HUES64 (cell line): Measurements from ENCODE around the gene ODC1.

Source experiments
- H3K27ac ChIP-seq: 2 replicates; pipeline ENCODE4 v1.7.0; 2013; ENCODE audit warnings: low read depth, low read length, inconsistent platforms
- H3K27me3 ChIP-seq: 2 replicates; pipeline ENCODE4 v1.6.1; 2013; ENCODE audit warnings: mild to moderate bottlenecking, low read length; ENCODE audit not compliant: insufficient read depth
- H3K36me3 ChIP-seq: 2 replicates; pipeline ENCODE4 v1.6.1; 2013; ENCODE audit warnings: mild to moderate bottlenecking, low read length; ENCODE audit not compliant: insufficient read depth
- H3K4me1 ChIP-seq: 2 replicates; pipeline ENCODE4 v1.6.1; 2013; ENCODE audit warnings: mild to moderate bottlenecking, low read length, moderate library complexity; ENCODE audit not compliant: insufficient read depth
- H3K4me3 ChIP-seq: 2 replicates; pipeline ENCODE4 v1.5.1; 2013; ENCODE audit warnings: mild to moderate bottlenecking, low read length, moderate library complexity
- H3K9ac ChIP-seq: 2 replicates; pipeline ENCODE4 v1.6.1; 2013; ENCODE audit warnings: mild to moderate bottlenecking, low read depth, low read length
- H3K9me3 ChIP-seq: 2 replicates; pipeline ENCODE4 v1.6.1; 2013; ENCODE audit warnings: low read depth, low read length; ENCODE audit not compliant: insufficient read depth
- WGBS: fragments of 150-250, 120-280 bp; methylation state at CpG from one replicate; pipeline ENCODE4 v1.1.7; 2013; ENCODE audit warnings: missing lambda C conversion rate; 5-methylcytosine and 5-hydroxymethylcytosine counted together

ODC1 gene

DNA sequence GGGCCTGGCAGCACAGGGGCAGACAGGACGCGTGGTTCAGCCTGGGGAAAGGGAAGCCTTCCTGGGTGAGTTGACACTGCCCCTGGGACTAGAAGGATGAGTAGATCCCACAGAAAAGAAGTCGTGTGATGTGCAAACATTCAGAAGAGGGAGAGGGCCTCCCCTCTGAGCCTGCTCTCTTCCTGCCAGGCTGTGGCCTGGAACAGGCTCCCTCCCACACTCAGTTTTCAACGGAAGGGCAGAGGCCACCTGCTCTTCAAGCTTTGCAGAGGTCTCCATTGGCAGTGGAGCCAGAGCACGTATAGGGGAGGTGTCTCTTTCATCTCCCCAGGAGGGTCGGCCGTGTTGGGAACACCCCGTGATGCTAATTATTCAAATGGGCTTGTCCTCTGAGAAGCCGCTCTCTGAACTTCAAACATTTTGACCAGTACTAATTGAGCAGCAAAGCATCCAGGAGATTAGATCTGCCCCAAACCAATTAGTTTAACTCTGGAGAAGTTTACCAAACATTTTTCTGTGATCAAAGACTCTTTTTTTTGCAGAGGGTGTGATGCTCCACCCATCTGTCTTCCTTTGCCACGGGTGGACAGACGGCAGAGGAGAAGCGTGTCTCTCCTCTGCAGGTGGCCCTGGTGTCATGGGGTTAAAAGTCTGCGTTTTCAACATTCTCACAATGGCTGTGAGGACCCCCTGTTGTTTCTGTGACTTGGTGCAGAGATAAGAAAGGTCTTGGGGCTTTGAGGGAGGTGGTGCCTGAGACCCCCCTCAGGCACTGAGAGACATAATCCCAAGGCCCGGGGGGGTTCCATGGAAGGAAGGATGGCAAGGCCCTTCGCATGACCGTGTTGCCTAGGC, 29.5 kb upstream of the ODC1 start:
- no peaks in the 10 kb centered on the region for H3K9me3 ChIP-seq
- no peak overlapping the region for H3K9ac ChIP-seq
- H3K27me3 ChIP-seq = no peaks in the 10 kb centered on the region
- no peaks in the 10 kb centered on the region for H3K36me3 ChIP-seq
- peaks cover 4% of the 10 kb centered on the region; the same call in 1 of the 2 replicates for H3K4me1 ChIP-seq
- no peak overlapping the region for H3K27ac ChIP-seq
- no peak overlapping the region for H3K4me3 ChIP-seq
- WGBS = 13% methylated on average over 16 of the region's 16 CpGs

DNA sequence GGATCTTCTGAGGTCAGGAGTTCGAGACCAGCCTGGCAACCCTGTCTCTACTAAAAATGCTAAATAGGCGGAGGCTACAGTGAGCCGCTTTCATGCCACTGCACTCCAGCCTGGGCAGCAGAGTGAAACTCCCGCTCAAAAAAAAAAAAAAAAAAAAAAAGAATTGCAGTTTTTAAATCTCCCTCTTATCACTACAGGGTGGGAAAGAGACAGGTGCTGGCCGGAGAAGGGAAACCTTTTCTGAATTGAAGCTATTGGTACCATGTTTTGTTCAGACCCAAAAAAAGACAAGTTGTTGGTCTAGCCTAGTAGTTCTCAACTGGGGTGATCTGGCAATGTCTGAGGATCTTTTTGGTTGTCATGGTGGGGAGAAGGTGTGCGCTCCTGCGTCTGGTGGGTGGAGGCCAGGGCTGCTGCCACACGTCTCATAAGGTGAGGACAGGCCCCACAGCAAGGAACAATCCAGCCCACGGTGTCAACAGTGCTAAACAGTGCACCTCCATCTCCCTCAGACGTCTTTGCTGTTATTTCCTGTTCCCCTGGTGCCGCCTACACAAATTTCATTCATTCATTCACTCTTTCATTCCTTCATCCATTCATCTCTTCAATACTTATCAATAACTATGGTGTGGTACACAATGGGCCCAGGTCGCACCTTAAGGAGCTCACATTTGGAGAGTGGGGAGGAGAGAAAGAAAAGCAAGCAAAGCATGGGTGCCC, 28.8 kb upstream of the ODC1 start:
- Histone ChIP-seq H3K4me3 (no peak overlapping the region), H3K9ac (no peak overlapping the region)

DNA sequence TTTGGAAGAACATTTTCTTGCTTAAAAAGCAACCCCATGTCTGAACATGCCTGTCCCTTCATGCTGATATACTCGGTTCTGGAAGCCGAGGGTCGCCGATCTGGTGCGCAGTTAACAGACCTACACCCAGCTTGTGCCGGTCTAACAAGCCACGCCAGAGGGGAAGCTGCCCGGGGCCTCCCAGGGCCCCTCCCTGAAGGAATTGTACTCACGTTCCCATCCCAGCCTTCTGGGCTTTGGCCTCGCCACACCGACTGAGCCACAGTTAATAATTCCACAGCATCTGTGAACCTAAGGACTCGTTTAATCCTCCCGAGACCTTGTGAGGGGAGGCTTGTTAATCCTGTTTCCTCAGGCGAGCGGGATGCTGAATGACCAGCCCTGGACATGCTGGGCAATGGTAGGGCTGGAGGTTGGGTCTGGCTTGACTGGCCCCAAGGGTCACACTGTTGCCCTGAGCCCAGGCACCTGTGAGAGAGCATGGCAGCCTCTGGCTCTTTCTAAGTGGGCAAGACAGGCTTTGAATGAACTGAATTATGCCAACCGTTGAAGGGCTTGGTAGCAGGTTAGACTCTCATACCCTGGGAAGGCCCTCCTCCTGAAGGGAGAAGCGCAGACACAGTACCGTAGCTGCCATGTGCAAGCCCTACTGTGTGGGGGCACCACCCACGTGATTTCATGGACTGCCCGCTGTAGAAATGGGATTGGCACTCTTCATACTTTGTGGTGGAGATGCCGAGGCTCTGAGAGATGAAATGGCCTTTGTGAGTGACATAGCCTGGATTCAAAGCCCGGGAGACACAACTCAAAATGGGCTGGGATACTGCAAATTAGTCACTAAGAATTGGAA, 27.9 kb upstream of the ODC1 start:
- WGBS = 91% methylated on average over 22 of the region's 22 CpGs
- Histone ChIP-seq H3K9me3 (no peaks in the 10 kb centered on the region), H3K36me3 (no peaks in the 10 kb centered on the region), H3K4me1 (peaks cover 4% of the 10 kb centered on the region; the same call in 1 of the 2 replicates), H3K9ac (no peak overlapping the region), H3K27ac (no peak overlapping the region), H3K27me3 (no peaks in the 10 kb centered on the region), H3K4me3 (no peak overlapping the region)

More for the DNA sequence above, 28.8 kb upstream of the ODC1 start:
- Histone ChIP-seq H3K4me1 (peaks cover 4% of the 10 kb centered on the region; the same call in 1 of the 2 replicates), H3K27me3 (no peaks in the 10 kb centered on the region), H3K36me3 (no peaks in the 10 kb centered on the region), H3K9me3 (no peaks in the 10 kb centered on the region), H3K27ac (no peak overlapping the region)
- WGBS = 85% methylated on average over 11 of the region's 12 CpGs

DNA sequence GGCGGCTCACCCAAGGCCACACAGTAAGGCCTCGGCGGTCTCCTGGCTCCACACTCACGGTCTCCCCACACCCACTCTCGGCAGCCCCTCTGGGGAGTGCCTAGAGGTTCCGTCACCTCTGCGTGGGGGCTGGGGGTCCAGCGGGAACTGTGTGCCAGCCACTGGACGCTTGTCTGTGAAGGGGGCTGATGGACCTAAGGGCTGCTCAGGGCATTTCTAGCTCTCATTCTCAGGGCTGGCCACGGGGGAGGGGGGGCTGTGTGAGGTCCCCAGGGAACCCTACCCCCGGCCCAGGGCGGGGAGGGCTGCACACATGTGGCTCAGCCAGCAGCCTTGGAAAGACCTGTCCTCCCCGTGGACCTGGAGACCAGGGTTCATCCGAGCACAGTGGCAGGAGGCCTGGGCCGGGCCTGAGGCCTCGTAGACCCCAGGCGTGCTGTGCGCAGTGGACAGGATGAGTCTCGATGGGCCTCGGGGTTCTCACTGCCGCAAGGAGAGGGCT, 27.1 kb upstream of the ODC1 start:
- no peaks in the 10 kb centered on the region for H3K9me3 ChIP-seq
- no peaks in the 10 kb centered on the region for H3K27me3 ChIP-seq
- H3K4me3 ChIP-seq = no peak overlapping the region
- peaks cover 4% of the 10 kb centered on the region; the same call in 1 of the 2 replicates for H3K4me1 ChIP-seq
- no peaks in the 10 kb centered on the region for H3K36me3 ChIP-seq
- no peak overlapping the region for H3K27ac ChIP-seq
- 94% methylated on average over 21 of the region's 21 CpGs for WGBS
- H3K9ac ChIP-seq = no peak overlapping the region

DNA sequence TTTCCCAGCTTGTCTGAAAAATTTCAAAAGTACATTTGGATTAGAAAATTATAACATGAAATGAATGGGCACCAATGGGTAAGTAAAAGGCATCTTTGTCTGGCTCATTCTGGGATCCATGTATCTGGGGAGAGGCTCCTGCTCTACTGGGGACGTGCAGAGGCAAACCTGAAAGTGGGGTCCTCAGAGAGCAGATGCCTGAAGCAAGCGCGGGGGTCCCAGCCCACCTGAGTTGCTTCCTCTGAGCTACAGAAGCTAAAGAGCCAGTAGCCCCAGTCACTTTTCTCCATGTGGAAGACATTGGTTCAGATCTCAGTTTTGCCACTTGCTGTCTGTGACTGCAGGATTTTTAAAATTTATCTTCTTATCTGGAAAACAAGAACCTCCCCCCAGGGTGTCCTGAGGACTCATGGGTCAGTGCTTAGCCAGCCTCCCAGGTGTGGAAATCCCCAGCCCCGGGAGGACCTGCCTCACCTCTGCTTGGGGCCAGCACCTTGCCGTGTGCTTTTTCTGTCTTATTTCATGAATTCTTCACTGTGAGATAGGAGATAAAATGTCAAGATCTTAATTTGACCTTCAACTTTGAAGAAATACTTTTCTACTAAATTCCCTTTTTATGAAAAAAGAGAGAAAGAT, 25.1 kb upstream of the ODC1 start:
- WGBS = 87% methylated on average over 5 of the region's 5 CpGs

DNA sequence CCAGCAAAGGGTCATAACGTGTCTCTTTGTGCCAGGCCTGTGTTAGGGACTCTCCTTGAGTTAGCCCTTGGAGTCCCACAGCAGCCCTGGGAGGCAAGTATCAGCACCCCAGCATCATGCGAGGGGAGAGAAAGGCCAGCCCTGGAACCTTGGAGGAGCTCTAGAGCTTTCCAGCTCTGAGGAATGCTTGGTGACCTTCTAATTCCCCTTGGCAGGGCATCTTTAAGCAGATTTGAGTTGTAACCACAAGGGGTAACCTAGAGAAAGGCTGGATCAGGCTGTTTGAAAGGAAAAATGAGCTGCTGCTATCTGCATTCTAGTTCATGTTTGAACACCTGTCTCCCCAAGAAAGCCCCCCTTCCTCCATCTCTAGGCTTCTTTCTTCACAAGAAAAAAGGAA, 23.8 kb upstream of the ODC1 start:
- H3K27me3 ChIP-seq = no peaks in the 10 kb centered on the region
- no peak overlapping the region for H3K27ac ChIP-seq
- 92% methylated on average over 2 of the region's 2 CpGs for WGBS
- no peaks in the 10 kb centered on the region for H3K9me3 ChIP-seq
- no peaks in the 10 kb centered on the region for H3K4me1 ChIP-seq
- H3K36me3 ChIP-seq = no peaks in the 10 kb centered on the region
- H3K9ac ChIP-seq = no peak overlapping the region
- no peak overlapping the region for H3K4me3 ChIP-seq

More for the DNA sequence above, 25.1 kb upstream of the ODC1 start:
- H3K27ac ChIP-seq = no peak overlapping the region
- H3K9me3 ChIP-seq = no peaks in the 10 kb centered on the region
- H3K27me3 ChIP-seq = no peaks in the 10 kb centered on the region
- peaks cover 4% of the 10 kb centered on the region; the same call in 1 of the 2 replicates for H3K4me1 ChIP-seq
- no peak overlapping the region for H3K9ac ChIP-seq
- H3K36me3 ChIP-seq = no peaks in the 10 kb centered on the region
- H3K4me3 ChIP-seq = no peak overlapping the region

DNA sequence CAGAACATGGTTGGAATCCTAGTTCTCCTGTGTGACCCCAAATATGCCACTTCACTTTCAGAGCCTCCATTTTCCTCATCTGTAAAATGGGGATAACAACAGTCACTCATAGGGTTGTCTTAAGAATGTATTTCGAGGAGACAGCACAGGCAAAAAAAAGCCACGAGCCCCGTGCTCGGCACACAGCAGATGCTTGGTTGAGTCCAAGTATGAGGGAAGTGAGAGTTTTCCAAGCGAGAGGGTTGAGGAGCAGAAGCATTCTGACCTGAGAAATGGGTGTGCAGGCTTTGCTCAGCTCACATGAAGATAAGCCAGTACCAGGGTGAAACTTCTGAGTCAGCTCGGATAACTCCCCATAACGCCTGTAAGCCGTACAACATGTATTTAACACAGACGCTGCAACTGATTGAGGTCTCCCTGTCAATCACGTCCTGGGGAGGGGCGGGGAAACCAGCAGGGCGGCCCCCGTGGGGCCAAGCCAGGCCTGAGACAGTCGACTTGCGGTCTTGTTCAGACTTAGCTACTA, 23.0 kb upstream of the ODC1 start:
- H3K27ac ChIP-seq = no peak overlapping the region
- no peaks in the 10 kb centered on the region for H3K36me3 ChIP-seq
- H3K4me1 ChIP-seq = no peaks in the 10 kb centered on the region
- no peak overlapping the region for H3K9ac ChIP-seq
- H3K4me3 ChIP-seq = no peak overlapping the region
- H3K9me3 ChIP-seq = no peaks in the 10 kb centered on the region
- 68% methylated on average over 15 of the region's 15 CpGs for WGBS
- no peaks in the 10 kb centered on the region for H3K27me3 ChIP-seq

DNA sequence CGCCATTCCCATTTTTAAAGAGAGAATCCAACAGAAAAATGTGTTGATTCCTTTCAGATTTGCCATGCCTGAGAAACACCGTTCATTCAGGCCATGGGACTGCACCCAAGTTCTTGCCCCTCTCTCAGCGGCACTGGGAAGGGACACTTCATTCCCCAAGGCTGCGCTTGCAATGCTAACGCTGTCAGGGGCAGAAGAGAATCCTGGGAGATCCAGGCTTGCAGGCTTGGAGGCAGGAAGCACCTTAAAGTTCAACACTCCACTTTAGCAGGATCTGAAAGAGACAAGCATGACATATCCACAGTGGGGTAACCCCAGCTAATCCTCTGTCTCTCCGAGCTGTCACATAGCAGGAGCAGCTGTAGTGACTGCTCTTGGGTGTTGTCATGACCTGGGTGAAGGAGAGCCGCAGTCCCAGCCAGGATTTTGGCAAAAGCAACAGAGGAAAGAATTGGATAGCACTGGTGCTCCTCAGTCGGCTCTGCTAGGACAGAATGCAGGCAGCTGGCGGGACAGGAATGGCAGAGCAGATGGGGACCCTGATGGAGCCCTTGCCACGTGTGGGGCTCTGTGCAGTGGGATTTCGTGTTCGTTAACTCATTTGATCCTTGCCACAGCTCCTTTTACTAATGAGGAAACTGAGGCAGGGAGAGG, 22.0 kb upstream of the ODC1 start:
- H3K27ac ChIP-seq = no peak overlapping the region
- no peaks in the 10 kb centered on the region for H3K9me3 ChIP-seq
- H3K9ac ChIP-seq = no peak overlapping the region
- no peaks in the 10 kb centered on the region for H3K36me3 ChIP-seq
- no peak overlapping the region for H3K4me3 ChIP-seq
- H3K27me3 ChIP-seq = no peaks in the 10 kb centered on the region
- H3K4me1 ChIP-seq = no peaks in the 10 kb centered on the region
- 88% methylated on average over 12 of the region's 12 CpGs for WGBS

DNA sequence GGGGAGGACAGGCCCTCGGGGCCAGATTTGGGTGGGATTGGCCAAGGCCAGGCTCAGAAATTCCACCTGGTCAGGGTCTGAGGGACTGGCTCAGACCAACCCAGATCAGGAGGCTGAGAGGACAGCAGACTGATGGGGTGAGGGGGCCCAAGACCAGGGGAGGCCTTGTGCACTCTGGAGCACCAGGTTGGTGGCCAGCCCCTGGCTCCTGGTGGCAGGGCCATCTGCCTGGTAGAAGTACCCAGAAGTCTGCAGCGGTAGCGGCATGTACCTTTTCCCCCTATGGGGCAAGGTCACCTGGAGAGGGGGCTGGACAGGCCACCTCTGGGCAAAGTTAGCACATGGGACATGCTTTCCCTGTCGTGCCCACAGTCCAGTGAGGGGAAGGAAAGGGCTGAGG, 21.2 kb upstream of the ODC1 start:
- Histone ChIP-seq H3K9ac (no peak overlapping the region), H3K36me3 (no peaks in the 10 kb centered on the region), H3K4me1 (no peaks in the 10 kb centered on the region), H3K27me3 (no peaks in the 10 kb centered on the region), H3K4me3 (no peak overlapping the region), H3K27ac (no peak overlapping the region), H3K9me3 (no peaks in the 10 kb centered on the region)
- 94% methylated on average over 4 of the region's 4 CpGs for WGBS

DNA sequence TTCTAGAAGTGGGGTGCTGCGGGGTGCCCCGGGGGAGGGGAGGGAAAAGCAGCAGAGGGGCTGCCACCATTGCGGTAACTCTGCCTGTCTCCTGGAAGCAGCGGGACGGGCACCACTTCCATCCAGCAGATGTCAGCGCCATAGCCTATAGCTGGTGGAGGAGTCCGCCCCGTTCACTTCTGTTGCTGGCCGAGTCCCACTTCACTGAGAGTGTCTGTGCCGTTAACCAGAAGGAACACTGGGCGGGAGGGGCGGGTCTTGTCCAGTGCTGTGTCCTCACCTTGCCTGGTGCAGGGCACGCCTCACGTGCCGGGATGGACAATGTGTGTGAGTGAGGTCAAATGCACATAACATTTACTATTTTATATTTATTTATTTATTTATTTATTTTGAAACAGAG, 19.3 kb upstream of the ODC1 start:
- WGBS = 87% methylated on average over 12 of the region's 15 CpGs
- H3K4me3 ChIP-seq = no peak overlapping the region
- no peaks in the 10 kb centered on the region for H3K4me1 ChIP-seq
- H3K9ac ChIP-seq = no peak overlapping the region
- H3K27me3 ChIP-seq = no peaks in the 10 kb centered on the region
- no peaks in the 10 kb centered on the region for H3K36me3 ChIP-seq
- H3K9me3 ChIP-seq = no peaks in the 10 kb centered on the region
- H3K27ac ChIP-seq = no peak overlapping the region
